ENCODE results near the gene NCMAP.

GRCh38 chr1:24657781-24658180, 101.9 kb downstream of the NCMAP start:
- TF ChIP-seq RAD21 (IDR thresholded peaks at IDR 0.05 in 1 of 2, conservative IDR thresholded peaks at IDR 0.05 in 1 of 2; ENCODE audit: low read depth in 2 of 2, low read length in 2 of 2) = no peak
- no peak for TF ChIP-seq KDM5A (IDR thresholded peaks at IDR 0.05; ENCODE audit: low read length)
- TF ChIP-seq CREB1 (IDR thresholded peaks at IDR 0.05) = no peak
- TF ChIP-seq EZH2 (IDR thresholded peaks at IDR 0.05; ENCODE audit: low read depth, low read length, severe bottlenecking) = no peak
- no peak for TF ChIP-seq EGR1 (IDR thresholded peaks at IDR 0.05; ENCODE audit: borderline replicate concordance, low read depth, low read length)
- TF ChIP-seq CBX8 (IDR thresholded peaks at IDR 0.05; ENCODE audit: borderline replicate concordance, low read depth, low read length) = no peak
- TF ChIP-seq SIRT6 (IDR thresholded peaks at IDR 0.05; ENCODE audit: low read length) = no peak
- no peak for TF ChIP-seq CTCF (IDR thresholded peaks at IDR 0.05; ENCODE audit: control extremely low read depth in 1 of 3, insufficient read depth in 1 of 3, low read depth in 1 of 3, low read length in 3 of 3)
- no peak for TF ChIP-seq JUN (IDR thresholded peaks at IDR 0.05; ENCODE audit: low read depth, low read length)
- TF ChIP-seq RNF2 (IDR thresholded peaks at IDR 0.05; ENCODE audit: borderline replicate concordance, low read depth, low read length, missing control alignments, poor library complexity, severe bottlenecking) = no peak
- TF ChIP-seq POLR2AphosphoS5 (IDR thresholded peaks at IDR 0.05; ENCODE audit: low read depth, low read length) = no peak
- TF ChIP-seq POLR2A (IDR thresholded peaks at IDR 0.05; ENCODE audit: control extremely low read depth in 1 of 2, low read depth in 2 of 2, low read length in 2 of 2) = no peak

All from H1 (cell line).